Brain pericyte (primary cell): ENCODE measurements around the gene FBLIM1.

Experiments
- DNase-seq: peaks from one replicate; pipeline ENCODE4 v3.0.0-alpha.2; 2012; ENCODE audit warnings: low read depth, low spot score

Gene FBLIM1

GRCh38 chr1:15758343-15758931 is at the start of gene FBLIM1:
Gene FBLIM1 (plus strand): TSS chr1:15758795. CDS start chr1:15764984, 6,189 bp downstream.
- DNase-seq: no peak

GRCh38 chr1:15709226-15709625 is 49.4 kb upstream of the FBLIM1 start:
- DNase-seq: no peak

GRCh38 chr1:15712168-15712567 is 46.4 kb upstream of the FBLIM1 start:
- no peak for DNase-seq

GRCh38 chr1:15714406-15715136 is 44.0 kb upstream of the FBLIM1 start:
- no peak for DNase-seq

- no peak for DNase-seq
These were observed 41.0 kb upstream of the FBLIM1 start for GRCh38 chr1:15717418-15718125.

GRCh38 chr1:15718199-15718601 is 40.4 kb upstream of the FBLIM1 start:
- DNase-seq: no peak

GRCh38 chr1:15719381-15720120 is 39.0 kb upstream of the FBLIM1 start:
- no peak for DNase-seq

GRCh38 chr1:15720861-15721260 is 37.7 kb upstream of the FBLIM1 start:
- no peak for DNase-seq

- DNase-seq: no peak
These were observed 36.2 kb upstream of the FBLIM1 start for GRCh38 chr1:15722411-15722810.

- DNase-seq: no peak
These were observed 35.6 kb upstream of the FBLIM1 start for GRCh38 chr1:15722836-15723532.

- no peak for DNase-seq
These were observed 34.9 kb upstream of the FBLIM1 start for GRCh38 chr1:15723631-15724246.

GRCh38 chr1:15724949-15725880 is 33.4 kb upstream of the FBLIM1 start:
- no peak for DNase-seq

- no peak for DNase-seq
These were observed 32.1 kb upstream of the FBLIM1 start for GRCh38 chr1:15726508-15726907.

- no peak for DNase-seq
These were observed 31.6 kb upstream of the FBLIM1 start for GRCh38 chr1:15727021-15727420.

GRCh38 chr1:15727424-15727823 is 31.2 kb upstream of the FBLIM1 start:
- DNase-seq: no peak

- no peak for DNase-seq
These were observed 30.6 kb upstream of the FBLIM1 start for GRCh38 chr1:15727866-15728534.

- DNase-seq: no peak
These were observed 29.5 kb upstream of the FBLIM1 start for GRCh38 chr1:15728937-15729657.

GRCh38 chr1:15730423-15730822 is 28.2 kb upstream of the FBLIM1 start:
- no peak for DNase-seq

GRCh38 chr1:15730936-15731335 is 27.7 kb upstream of the FBLIM1 start:
- no peak for DNase-seq
